Measurements from ENCODE around the gene ATP9A.
A peak's percentile ranks its signal among the peaks of the same experiment; 100 is the strongest.
"Not testable (repeated sequence)": the region's sequence is repeated elsewhere in the genome, so short reads cannot be mapped to it uniquely, and the experiment has no call there.

ATP9A gene, protein sequence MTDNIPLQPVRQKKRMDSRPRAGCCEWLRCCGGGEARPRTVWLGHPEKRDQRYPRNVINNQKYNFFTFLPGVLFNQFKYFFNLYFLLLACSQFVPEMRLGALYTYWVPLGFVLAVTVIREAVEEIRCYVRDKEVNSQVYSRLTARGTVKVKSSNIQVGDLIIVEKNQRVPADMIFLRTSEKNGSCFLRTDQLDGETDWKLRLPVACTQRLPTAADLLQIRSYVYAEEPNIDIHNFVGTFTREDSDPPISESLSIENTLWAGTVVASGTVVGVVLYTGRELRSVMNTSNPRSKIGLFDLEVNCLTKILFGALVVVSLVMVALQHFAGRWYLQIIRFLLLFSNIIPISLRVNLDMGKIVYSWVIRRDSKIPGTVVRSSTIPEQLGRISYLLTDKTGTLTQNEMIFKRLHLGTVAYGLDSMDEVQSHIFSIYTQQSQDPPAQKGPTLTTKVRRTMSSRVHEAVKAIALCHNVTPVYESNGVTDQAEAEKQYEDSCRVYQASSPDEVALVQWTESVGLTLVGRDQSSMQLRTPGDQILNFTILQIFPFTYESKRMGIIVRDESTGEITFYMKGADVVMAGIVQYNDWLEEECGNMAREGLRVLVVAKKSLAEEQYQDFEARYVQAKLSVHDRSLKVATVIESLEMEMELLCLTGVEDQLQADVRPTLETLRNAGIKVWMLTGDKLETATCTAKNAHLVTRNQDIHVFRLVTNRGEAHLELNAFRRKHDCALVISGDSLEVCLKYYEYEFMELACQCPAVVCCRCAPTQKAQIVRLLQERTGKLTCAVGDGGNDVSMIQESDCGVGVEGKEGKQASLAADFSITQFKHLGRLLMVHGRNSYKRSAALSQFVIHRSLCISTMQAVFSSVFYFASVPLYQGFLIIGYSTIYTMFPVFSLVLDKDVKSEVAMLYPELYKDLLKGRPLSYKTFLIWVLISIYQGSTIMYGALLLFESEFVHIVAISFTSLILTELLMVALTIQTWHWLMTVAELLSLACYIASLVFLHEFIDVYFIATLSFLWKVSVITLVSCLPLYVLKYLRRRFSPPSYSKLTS

DNA sequence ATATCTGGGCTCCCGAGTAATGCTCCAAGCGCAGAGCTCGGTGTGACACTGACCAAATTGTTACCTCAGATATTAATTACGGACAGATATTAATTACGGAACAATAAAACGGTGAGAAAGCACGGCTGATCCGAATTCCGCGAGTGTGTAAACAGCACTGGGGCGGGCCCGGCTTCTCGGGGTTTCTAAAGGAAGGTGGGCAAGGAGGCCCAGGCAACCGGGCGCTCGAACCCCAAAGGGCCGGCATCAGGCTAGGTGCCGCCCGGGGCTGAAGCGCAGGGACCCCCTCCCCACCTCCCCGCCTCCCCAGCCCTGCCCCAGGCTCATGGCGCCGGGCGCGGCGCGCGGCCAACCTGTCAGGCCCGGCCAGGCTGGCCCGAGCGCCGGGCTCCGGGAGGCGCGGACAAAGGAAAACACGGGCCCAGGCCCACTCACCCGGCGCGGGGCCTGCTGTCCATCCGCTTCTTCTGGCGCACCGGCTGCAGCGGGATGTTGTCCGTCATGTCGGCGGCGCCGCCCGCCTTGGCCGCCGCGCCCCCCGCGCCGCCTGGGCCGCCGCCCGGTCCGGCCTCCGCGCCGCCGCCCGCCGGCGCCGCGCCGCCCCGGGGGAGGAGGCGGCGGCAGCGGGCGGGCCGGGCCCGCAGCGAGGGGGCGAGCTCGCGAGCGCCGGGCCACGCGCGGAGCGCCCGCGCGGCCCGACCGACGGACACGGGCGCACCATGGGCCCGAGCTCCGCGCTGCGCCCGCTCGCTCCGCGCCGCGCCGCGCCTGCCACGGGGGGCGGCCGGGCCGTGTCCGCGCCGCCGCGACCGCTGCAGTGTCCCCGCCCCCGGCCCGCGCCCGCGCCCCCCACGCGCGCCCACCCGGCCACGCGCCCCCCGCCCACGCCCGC is at the start of gene ATP9A:
TSS of gene ATP9A (minus strand) at position 524 of the 892 bp plus-strand sequence. CDS start at position 503, 21 bp downstream.
- DNase-seq, result no peak

DNA sequence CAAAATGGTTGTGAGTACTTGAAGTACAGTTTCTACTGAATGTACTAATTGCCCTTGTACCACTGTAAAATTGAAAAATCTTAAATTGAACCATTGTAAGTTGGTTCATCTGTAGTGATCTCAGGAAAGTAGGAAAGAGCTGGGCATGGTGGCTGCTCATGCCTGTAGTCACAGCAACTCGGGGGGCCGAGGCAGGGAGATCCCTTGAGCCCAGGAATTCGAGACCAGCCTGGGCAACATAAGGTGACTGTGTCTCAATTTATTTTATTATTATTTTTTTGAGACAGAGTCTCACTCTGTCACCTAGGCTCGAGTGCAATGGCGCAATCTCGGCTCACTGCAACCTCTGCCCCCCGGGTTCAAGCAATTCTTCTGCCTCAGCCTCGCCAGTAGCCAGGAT is 48.7 kb upstream of the ATP9A start:
- not testable (repeated sequence) for DNase-seq

DNA sequence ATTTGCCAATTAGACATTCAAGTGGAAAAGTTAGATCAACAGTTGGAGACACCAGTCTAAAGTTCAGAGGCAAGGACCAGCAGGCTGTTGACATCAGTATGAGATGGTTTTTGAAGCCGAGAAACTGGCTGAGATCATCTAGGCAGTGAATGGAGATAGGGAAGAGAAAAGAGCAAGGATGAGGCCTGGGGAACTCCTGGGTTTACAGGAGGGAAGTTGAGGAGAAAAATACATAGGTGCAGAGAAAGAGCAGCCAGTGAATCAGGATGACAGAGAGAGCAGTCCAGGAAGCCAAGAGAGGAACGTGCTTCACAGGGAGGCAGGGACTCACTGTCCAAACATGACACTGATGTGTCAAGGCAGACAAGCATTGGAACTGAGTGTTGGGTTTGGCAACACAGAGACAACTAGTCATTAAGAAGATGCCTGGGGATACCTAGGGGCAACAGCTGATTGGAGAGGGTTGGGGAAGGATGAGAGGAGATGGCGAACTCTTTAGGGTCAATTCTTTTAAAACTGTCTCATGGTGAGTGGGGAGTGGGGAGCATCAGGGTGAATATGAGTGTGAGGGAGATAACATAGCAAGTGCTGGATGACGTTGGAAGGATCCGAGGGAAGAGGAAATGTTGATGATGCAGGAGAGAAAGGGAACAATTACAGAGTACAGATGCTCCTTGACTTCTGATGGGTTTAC is 47.3 kb upstream of the ATP9A start:
- DNase-seq, result no peak

DNA sequence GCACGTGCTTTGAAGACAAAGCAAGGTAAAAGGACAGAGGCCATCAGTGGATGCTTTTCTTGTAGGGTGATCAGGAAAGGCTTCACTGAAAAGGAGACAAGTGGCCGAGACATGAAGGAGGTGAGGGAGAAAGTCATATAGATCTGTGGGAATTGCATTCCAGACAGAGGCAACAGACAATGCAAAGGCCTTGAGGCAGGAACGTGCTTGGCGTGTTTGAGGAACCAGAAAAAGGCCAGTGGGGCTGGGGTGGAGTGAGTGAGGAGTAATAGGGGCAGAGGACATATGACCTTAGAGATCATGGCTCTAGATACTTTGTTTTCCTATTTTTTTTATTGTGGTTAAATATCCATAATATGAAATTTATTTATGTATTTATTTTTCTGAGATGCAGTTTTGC is 44.7 kb upstream of the ATP9A start:
- no peak for DNase-seq

DNA sequence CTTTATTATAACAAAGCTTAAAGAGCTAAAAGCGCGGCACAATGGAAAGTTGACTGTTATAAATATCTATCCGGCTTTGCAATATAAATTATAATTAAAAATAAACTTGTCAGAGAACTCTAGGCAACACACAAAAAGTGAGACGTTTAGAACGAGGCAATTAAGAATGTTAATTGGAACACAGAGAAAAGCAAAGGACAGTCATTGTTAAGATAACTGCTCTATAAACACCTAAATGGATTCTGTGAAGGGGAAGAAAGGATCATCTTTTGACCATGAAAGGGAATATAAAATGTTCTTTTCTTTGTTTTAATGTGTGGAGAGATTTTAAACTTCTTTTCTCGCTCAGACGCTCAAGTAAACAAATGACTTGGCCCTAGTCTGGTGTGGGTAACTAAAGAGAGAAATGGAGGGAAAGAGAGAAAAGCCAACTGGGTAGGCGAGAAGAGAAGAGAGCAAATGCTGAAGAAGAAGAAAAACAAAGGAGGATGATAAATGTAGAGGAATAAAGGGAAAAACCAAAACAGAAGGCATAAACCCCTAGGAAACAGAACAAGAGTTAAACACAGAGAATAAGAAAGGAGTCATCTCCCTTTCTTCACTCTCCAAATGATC is 43.4 kb upstream of the ATP9A start:
- no peak for DNase-seq

DNA sequence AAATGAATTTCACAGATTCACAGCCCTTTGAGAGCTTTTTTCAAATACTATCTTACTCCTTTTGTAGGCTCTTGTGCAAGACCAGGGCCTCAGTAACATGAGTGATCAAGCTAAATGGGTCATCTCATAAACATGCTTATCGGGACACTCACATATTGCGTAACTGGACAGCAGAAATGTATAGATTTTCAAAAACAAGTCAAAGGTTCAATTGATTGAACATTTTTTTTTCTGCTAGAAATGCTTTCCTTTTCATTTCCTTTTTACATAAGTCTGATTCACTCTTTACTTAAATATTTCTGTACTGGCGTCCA is 42.8 kb upstream of the ATP9A start:
- DNase-seq, result no peak

DNA sequence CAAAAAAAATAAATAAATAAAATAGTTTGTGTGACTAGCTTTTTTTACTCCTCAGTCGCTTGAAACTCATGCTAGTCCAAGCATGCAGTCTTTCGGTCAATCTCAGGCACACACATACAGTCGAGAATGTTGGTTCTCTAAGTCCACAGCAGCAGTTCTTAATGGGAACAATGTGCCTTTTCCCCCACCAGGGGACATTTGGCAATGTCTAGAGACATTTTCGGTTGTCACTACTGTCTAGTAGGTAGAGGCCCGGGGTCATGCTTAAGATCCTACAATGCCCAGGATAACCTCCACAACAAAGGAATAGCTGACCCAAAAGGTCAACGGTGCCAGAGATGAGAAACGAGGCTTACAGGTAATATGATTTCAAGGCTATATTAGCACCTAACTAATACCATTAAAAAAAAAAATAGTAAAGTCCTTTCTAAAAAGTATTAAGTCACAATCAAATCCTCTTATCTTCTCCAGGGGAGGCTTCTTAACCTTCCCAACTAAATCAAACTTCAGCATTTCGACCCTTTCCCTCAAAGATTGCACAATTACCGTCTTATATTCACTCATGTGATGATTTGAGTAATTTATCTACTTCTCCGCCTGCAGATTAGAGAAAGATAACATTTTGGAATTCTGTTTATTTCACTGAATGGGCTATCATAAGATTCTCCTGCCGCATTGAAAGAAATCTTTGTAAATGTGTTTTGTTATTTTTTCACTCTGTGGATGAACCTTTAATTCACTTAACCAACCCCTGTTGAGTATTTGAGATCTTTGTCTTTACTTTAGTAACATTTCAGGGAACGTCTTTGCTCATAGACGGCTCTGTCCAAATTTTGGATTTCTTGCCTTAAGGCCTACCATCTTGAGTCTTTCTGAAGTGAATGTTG is 42.2 kb upstream of the ATP9A start:
- no peak for DNase-seq

DNA sequence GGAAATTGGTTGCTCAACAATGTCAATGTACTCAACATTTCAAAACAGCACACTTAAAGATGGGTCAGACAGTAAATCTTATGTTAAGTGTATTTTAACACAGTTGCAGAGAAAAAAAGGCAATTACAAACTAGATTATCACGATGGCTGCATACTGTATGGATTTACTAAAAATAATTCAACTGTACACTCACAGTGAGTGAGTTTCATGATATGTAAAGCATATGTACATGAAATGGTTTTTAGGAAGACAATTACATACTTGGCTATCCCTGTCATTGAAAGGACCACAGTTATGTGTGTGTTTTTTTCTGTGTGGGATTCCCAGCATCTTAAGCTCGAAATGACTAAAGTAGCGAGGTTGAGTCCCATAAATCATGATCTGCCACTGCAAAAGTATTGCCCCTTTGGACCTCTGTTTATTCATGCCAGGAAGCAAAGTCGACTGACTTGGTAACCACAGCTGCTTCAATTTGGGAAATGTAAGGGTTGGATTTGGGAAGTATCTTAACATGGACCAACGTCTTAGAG is 39.6 kb upstream of the ATP9A start:
- no peak for DNase-seq

DNA sequence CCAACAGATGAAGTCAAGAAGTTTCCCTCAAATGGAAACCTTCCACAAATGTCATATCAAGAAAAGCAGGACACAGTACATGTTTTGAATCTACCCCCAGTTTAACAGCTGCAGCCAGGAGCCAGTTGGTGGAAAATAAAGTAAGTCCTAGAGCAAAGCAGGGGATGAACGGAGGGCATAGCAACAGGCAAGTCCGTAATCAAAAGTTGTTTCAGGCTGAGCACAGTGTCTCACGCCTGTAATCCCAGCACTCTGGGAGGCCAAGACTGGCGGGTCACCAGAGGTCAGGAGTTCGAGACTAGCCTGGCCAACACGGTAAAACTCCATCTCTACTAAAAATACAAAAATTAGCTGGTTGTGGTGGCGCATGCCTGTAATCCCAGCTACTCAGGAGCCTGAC is 36.6 kb upstream of the ATP9A start:
- no peak for DNase-seq

DNA sequence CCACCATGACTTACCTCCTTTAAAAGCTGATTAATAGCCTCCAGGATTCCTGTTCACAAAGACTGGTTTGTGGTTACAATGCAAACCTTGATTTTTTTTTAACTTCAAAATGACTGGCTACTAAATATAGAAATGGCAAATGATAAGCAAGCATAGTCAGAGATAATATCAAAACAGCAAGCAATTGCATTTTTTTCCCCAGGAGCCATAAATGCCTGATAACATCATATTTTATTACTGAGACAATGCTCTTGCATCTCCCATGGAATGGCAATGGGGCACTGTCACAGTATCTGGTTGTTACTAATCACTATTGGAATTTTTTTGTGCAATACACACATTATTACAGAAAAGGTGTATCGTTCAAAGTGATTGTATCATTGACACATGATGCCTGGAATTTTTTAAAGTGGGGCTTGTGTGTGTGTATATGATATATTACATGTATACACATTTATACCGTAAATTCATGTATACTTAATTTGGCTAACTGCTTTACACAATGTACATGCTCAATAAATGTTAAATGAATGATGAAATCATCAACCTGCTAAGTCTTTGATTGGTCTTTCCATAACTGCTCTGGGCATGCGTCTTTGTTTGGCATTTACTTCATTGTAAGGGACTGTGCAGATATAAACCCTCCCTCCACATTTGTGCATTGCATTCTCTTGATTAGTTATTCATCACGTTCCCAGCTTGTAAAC is 35.1 kb upstream of the ATP9A start:
- no peak for DNase-seq

DNA sequence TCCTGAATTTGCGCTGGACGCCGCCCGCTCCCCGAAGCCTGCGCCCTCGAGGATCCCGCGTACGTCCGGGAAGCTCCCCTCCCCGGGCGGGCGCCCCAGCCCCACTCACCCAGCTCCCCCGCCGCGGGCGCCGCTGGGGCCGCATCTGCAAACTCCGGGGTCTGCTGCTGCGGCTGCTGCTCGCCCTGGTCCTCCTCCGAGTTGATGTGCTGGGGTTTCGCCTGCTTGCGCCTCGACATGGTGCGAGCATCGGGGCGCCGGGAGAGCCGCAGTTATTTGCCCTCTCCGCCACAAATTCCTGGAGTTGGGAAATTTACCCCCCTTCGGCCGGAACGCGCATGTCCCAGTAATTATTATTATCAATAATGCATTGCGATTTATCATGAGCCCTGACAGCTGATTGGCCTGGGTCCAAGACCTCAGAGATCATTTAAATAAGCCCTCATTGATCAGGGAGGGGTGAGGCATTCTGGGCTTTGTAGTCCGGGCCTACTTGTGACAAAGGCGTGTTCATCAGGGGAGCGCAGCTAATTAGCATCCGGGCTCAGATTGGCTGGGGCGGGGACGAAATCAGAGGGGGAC is 34.1 kb upstream of the ATP9A start, which contains the start of gene SALL4:
TSS of gene SALL4 (minus strand) at position 352 of the 582 bp plus-strand sequence. CDS start at position 239, 113 bp downstream.
- no peak for DNase-seq

DNA sequence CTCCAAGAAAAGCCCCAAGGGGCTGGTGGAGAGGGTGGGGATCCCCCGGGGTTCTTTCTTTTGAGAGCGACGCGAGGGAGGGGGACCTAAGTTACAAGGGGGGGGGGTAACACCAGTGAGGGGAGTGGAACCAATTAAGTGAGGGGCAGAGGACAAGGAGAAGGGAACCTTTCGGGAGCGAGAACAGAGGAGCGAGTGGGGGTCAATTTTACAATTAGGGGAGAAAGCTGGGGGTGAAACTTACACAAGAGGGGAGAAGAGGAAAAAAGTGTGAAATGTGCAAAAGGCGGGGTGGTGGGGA is 33.6 kb upstream of the ATP9A start:
- DNase-seq, result no peak

DNA sequence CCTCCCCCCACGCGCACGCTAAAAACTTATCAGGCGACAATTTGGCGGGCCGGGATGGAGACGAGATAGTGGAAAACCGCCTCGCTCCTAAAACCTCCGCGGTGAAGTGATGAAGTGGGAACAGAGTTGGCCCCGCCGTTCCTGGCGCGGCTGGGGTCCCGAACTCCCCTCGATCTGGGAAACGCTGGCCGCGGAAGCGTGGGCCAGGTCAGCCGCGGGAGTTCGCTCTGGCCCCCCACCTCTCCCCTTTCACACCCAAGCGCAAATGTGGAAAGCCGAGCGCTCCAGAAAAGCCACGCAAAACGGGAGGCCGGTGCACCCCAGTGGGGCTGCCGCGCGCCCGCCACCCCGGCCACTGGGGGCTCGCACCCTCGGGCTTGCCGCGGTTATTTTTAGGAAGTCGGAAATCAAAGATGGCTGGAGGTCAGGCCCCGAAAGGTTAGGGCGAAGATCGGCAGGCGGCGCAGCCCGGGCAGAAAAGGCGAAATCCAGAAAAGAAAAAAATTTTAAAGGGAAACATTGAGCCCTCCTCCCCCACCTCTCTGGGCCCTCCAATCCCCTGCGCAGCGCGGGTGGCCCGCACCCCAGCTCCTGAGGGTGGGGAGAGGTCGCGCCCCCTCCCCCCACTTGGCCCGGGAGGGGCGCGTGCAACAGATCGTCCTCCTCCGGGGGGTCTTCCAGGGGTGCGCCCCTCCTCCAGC is 33.1 kb upstream of the ATP9A start:
- no peak for DNase-seq

DNA sequence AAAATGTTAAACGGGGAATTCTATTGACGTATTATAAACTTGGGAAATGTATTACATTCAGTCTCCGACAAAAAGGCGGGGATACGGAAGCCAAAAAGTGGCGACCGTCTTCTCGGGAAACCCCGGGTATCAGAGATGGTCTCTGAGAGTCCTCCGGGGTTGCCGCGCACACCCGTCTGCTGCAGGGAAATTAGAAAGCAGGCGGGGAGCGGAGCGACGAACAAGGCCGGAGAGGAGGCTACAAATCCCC is 32.6 kb upstream of the ATP9A start:
- DNase-seq, result no peak

DNA sequence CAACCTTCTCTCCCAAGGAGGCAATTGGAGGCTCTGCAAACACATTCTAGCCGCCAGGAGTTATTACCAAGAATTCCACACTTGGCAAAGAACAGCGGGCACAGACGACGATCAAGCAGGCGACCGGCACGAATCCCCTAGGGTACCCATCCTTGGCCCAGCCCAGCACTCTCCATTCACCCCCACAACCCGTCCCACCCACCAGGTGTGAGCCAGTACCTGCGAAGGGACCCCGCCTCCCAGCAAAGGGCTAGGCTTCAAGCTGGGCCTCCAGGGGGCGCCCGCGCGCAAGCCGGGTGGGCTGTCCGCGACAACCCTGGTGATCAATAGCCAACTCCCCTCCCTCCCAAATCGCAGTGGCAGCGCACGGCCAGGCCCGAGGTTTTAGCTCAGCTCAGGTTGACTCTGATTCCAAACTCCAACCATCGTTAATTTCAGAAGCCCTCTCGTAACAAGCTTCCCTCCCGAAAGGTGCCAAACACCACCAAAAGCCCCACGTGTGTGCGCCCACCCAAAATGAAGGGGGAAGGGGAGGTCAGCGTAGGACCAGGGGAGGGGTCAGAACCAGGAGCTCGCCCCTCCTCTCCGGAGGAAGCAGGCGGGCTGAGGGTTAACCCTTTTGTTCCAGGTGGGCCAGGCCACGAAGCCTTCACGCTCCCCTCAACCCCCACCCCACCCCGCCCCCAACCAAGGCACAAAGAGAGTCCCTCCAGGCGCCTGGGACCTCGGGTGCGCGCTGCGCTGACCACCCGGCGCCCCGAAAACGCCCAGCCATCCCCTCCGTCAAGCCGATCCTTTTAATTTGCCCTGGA is 32.1 kb upstream of the ATP9A start:
- peak; percentile 33 to 45 for DNase-seq

DNA sequence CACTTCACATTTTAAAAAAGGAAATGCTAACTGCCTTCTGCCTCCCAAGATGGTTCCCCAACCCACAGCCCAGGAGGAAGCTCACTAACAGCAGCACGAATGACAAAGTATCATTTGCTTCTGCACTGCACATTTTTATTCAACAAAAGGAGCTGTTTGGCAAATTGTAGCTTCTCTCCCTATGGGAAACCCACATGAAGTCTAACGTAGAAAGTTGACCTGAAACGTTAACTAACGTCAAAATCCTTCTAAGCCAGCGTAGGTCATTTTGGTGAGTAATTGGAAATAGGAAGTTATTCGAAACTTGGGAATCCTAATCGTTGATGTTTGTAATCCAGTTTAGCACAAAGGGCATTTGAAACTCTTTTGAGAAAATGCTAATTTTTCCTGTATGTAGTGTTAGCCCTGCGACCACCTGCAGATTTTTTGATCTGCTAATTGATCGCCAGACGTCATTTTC is 31.2 kb upstream of the ATP9A start:
- no peak for DNase-seq

DNA sequence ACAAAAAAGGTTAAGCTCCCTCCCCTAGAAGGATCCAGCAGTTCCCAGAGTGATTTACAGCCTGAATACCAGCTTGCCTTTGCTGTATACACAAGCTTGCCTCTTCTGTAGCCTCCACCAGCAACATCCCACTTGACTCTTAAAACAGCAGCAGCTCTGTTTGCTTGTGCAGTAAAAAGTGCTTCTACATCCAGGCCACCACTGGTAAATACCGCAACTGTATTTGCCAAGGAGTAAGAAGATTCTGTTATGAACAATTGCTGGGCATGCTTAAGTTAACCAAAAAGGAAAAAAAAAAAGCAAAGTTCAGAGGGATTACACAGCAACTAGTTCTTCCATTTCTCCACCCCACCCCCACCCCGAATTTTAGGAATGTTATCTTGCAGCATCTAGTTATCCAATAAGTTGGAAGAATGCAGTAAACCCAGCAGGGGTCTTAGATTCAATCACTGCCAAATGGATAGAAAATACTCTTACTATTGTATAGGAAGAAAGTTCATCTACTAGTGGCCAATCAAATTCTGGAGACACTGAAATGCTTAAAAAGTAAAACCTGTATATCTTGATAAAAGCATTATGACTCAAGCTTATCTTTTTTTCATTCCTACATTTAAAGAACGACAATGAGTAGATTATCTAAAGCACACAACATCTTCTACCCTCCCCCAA is 29.3 kb upstream of the ATP9A start:
- no peak for DNase-seq

All from activated CD4-positive, alpha-beta T cell treated with anti-CD3 and anti-CD28 coated beads for 4 hours (primary cell).